ENCODE measurements around the gene ATF6.

DNA sequence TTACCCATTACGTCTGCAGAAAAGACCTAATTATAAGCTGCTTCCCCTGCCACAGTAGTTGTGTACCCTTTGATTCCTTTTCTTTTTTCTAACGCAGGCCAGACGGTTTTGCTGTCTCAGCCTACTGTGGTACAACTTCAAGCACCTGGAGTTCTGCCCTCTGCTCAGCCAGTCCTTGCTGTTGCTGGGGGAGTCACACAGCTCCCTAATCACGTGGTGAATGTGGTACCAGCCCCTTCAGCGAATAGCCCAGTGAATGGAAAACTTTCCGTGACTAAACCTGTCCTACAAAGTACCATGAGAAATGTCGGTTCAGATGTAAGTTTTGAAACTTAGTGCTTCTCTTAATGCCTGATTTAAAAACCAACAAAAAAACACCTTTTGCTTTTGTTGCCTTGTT lies 35.8 kb downstream of the ATF6 start:
- no peak for TF ChIP-seq YY1 (IDR thresholded peaks at IDR 0.05; ENCODE audit: insufficient read depth, insufficient read length)
- no peak for TF ChIP-seq ZNF274 (IDR thresholded peaks at IDR 0.05; ENCODE audit: low read depth, low read length)
- TF ChIP-seq SUZ12 (IDR thresholded peaks at IDR 0.05; ENCODE audit: extremely low read depth, insufficient read depth, insufficient read length), result no peak
